ENCODE measurements around the gene CTNNA3.

CTNNA3 gene

DNA sequence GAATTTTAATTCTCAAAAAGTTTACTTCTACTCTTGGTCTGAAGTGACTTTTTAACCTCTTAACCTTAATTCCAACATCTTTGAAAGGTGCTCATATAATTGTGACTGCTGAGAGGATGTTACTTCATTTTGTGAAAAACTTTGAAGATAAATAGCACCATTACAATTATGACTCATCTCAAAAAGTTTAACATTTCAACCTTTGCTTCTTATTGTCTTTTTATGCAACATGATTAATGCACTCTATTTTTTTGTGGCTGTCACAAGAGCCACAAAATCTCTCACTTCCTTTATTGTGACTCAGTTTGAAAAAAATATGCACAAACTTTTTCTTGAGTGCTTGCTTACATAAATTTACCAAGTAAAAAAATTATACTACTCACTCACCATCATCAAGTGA is 387.1 kb downstream of the CTNNA3 start:
- no peak for DNase-seq

DNA sequence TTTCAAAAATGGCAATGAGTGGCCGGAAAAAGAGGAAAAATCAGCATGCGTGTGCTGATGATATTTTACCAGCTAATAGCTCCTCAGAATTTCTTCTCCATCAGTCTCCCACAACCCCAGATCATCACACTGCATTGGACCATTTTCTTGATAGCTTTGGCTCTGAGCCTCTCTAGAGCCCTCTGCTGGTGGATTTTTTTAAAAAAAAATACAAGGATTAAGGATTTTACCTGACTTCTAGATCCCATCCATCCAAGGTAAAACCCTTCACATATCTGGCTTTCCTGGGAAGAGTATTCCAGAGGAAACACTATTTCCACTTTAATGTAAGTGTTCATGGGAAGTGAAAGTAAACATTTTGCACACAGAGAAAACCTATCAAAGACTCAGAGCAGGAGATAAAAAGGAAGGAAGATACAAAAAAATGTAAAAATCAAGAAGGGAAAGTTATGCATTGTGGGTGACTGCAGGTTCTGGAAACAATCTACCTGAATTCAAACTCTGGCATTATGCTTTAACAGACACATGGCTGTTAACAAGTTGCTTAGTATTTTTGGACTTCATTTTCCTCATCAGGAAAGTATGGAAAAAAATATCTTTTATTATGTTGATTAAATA is 389.3 kb downstream of the CTNNA3 start:
- no peak for DNase-seq

DNA sequence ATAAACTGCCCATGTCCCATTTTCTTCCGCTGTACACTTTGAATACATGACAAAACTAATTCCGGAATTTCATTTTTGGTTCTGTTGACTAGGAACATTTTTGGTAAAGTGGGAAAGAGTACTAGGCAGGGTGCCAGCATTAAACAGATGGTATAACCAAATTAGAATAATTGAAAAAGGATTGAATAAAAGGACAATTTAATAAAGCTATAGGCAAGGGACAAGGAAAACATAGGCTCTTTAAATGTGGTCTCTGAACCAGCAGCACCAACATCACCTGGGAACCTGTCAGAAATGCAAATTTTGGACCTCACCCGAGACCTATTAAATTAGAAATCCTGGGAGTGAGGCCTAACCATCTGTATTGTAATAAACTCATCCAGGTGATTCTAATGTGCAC is 393.3 kb downstream of the CTNNA3 start:
- DNase-seq: no peak

DNA sequence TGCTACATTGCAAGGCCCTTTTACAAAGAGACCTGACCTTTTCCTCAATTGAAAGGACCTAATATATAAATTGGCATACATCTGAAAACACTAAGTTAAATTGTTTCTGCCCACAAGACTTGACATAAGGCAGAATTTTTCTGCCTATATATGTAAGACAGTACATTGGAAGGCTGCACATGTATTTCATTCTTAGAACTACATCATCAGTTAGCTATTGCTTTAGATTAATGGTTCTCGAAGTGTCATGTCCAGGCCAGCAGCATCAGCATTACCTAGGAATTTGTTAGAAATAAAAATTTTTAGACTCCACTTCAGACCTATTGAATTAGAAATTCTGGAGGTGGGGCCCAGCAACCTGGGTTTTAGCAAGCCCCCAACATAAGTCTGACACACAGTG is 396.2 kb downstream of the CTNNA3 start:
- DNase-seq: no peak

DNA sequence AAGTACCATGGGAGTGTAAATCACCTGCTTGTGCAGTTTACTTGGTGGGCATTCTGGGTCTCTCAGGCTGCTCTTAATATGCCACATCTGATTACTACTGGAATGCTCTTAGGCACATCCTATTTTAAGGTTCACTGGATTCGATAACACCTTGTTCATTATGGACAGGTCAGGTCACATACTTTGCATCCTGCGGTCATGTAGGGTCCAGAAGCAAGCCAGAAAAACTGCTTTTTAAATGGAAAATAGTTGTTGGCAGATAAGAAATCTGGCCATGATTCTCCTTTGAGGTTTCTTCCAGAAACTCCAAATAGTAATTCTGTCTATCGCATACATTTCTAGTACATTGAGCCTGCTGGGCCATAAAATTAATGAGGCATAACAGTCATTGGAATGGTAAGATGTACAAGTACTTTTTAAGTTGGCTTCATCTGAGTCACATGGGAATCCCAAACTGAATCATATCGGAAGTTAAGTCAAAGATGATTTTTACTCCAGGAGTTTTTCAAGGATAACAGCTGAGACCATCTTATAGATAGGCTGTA is 398.3 kb downstream of the CTNNA3 start:
- no peak for DNase-seq

DNA sequence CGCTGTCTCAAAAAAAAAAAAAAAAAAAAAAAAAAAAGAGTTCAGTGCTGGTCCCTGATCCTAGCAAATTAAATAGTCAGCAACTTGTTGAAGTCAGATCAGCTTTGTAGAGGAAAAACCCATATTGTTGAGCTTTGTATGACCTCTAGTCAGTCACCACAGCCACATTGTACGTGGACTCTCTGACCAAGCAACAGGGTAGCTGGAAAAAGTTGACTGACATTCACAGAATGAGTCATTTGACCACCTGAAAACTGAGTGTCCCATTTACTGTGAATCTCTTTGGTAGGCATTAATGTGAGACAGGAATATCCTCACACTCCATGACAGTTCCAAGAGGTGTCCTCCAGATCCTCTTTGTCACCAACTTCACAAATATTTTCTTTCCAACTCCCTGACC is 399.1 kb downstream of the CTNNA3 start:
- DNase-seq: no peak

DNA sequence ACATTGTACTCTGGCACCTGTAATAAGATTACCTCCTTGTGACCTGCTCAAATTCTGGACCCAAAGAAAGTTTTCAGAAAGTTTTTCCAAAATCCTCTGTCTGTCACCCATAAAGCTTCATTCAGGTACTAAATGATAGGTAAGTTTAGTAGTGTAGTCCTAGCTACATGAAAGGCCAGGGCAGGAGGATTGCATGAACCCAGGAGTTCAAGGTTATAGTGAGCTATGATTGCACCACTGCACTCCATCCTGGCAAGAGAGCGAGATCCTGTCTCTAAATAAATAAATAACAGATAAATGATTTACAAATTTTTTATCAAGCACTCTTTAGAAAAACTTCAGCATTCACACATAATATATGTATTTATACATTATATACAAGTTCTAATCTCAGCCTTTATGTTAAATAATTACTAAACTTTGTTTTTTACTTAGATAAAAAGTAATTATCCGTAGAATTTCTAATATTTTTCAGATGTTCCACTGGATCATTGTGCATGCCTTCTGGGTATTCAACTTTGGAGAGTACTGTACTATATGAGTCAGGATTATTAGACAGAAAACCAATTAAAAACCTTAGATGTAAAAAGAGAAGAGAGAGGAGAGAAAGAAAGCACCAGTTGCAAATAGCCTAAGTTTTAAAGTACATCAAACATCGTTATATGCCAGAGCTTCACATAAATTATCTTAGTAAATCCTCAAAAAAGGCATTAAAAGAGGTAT is 407.1 kb downstream of the CTNNA3 start:
- DNase-seq: no peak

DNA sequence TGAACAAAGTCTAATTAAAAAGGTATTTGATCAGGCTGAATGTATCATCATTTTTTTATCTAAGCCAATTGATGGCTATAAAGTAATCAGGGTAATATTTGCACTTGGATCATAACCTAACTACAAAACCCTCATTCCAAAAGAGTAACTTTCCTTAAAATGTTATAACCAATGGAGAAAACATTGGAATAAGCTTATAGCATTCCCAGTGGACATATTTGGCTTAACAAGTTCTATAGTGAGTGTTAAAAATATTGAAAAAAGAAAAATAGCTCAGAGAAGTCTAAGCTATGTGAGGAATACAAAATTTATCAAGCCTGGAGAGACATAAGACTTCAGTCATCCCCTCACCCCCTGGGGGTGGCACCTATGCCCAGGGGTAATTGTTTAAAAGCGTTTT is 411.4 kb downstream of the CTNNA3 start:
- no peak for DNase-seq

DNA sequence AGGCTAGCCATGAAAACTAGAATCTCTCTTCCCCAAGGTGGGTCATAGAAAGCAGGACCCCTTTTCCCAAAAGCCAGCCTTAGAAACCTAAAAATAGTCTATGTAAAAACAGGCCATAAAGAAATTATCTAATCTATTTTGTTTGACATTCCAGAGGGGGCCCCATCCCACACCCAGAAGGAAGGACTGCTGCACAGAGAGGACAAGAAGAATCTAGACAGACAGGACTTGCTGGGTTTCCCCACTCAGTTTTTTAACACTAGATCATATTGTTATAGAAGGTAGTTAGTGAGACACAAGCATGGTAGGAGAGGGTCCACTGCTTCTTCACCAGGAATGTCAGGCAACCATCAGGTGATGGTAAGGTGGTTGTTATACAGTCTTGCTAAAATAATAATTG is 413.1 kb downstream of the CTNNA3 start:
- no peak for DNase-seq

DNA sequence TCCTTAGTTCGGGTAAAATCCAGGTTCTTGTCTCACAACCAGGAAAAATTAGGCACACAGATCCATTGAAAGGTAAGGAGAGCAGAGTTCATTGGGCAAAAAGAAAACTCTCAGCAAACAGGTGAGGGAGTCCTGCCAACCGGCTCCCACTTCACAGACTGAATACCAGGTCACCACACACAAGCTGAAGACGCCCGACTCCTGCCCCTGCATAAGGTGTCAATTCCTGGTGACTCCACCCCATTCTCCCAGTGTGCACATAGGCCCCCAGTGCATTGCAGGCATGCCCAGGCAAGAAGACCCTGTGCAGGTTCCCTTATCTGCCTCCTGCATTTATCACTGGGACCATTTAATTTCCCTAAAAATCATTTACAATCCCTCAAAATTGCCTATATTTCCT is 415.6 kb downstream of the CTNNA3 start:
- no peak for DNase-seq

DNA sequence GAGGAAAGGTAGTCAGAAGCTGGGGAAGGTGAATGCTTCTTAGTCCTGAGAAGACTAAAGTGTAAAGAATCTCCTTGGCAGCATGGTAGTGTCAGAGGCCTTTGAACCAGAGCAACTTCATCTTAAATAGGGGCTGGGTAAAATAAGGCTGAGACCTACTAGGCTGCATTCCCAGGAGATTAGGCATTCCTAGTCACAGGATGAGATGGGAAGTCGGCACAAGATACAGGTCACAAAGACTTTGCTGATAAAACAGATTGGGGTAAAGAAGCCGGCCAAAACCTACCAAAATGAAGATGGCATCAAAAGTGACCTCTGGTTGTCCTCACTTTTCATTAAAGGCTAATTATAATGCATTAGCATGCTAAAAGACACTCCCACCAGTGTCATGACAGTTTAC is 418.6 kb downstream of the CTNNA3 start:
- DNase-seq: no peak

DNA sequence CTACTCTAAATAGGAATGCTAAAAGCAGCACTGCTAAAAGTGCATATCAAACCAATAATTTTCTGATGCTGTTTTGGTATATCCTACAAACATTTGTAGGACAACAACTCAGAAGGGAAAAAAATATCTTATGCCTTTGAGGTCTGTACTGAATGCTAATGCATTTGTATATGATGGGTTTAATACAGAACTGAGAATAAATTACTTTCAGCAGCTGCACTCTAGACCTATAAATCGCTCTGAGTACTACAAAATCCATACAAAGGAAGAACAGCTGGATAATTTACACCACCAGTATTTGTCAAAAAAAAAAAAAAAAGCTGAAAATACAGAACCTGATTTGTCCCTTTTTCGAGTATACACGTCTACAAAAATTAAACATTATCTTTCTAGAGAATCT is 426.2 kb downstream of the CTNNA3 start:
- DNase-seq: no peak

DNA sequence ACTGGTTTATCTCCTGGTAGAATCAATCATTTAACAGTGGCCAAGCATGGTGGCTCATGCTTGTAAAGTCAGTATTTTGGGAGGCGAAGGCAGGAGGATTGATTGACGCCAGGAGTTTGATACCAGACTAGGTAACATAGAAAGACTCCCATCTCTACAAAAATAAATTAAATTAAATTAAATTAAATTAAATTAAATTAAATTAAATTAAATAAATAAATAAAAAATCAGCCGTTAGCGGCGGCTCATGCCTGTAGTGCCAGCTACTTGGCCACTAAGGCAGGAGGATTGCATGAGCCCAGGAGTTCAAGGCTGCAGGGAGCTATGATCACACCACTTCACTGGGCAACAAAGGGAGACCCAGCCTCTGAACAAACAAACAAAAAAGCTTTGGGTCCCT is 427.8 kb downstream of the CTNNA3 start:
- DNase-seq: no peak

DNA sequence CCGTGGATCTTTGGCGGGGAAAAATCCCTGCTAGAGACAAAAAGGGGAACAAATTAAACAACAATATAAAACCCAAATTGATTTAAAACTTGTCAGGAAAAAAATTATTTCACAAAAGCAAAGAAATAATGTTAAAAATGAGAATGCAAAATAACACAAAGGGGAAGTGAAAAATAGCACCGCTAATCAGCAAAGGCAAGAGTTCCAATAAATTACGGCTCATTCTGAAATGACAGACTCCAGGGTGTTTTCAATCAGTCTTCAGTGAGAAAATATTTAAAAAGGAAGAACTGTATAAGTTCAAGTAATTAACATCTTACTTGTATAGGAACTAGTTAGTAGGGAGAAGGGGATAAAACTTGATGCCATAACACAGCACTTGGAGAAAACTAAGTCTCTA is 433.3 kb downstream of the CTNNA3 start:
- no peak for DNase-seq

DNA sequence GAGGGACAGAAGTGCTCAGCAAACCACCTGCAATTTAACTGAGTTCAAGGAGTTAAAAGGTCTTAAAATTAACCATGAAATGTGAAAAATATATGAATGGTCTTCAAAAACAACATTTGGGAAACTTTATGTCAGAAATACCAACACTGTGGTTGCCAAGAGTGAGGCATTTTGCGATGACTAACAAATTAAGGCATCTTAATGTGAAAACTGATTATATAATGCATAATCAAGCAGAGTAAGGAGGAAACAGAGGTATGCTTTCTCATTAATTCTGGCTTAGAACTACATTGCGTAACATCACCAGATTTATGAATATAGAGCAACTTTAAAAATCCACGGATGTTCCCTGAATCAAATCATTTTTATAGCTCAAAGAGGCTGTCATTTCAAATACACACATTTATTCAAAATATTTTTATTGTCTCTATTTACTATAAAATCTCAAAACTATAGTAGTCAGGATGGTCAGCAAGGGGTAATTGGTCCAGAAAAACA is 434.6 kb downstream of the CTNNA3 start:
- DNase-seq: no peak

DNA sequence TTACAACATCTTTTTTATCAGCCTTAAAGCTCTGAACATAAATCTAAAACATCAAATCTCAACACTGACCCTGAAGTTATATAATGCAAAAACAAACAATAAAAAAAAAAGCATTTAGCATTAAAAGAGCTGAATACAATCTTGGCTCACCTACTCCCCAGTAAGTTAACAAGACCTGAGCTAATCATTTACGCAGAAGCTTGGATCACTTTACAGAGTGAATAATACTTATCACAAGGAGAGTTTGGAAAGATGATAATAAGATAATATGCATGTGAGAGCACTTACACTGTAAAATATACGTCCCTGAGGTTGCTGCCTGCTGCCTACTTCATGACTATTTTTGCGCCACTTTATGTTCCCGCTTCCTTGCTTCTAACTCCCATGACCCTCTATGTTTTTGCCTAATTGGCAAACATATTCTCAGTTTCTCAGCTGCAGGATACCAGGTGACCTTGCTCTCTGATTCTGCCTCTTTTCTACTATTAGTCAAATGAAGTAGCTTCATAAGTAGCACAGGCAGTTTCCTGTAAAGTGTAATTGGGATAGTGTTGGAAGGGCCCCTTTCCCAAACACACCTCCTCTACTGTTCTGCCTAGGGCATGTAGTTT is 436.6 kb downstream of the CTNNA3 start:
- no peak for DNase-seq

DNA sequence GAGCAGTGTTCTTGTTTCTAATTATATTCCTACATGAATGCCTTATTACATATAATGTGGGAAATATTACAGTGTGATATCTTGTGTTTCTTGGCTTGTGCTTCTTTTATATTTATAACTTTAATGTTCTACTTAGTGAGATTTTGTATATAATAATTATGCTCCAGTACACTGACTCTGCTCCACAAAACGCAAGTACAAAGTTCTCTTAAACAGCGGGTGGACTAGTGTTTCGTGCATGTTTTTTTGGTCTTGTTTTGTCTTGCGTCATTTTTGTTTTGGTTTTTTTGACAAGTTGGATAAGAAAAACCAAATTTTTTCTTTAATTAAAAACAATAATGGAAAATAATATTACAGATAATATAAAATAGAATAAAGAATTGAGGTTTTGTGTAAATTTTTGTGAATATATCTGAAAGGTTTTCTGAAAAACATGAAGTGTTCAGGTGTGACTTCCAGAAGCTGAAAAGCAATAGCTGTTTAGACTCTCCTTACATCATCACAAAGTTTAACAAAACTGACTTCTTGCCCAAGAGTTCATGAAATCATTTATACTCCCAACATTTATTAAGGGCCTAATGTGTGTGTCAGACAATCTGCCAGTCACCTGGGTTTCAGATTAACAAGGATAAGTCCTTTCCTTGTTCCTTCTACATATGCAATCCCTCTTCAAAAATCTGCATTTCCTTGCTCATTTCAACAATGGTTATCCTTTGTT is 438.4 kb downstream of the CTNNA3 start:
- no peak for DNase-seq

DNA sequence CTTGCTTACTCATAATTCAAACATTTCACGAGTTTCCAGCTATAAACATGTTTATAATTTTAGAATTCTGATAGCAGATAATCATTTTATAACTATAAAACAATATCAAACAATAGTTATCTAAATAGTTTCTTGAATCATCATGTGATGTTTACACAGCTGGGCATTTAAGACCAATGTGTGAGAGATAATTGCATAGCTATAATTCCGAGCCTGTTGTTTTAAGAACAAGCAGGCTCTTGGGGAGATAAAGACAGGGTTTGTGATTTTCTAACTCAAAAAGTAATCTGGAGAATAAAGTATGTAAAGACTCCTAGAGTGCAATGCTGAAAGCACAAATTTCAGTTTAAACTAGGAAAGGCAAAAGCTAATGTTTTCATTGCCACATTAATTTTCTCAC is 439.0 kb downstream of the CTNNA3 start:
- no peak for DNase-seq

DNA sequence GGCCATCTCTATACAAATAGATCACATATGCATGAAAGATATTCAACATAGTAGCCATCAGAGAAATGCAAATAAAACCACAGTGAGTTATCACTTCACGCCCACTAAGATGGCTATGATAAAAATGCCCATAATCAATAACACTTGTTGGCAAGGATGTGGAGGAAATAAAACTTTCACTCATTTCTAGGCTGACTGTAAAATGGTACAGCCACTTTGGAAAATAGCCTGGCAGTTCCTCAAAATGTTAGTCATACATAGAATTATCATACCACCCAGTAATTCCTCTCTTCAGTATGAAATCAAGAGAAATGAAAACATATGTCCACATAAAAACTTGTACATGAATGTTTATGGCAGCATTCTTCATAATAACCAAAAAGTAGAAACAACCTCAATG is 445.3 kb downstream of the CTNNA3 start:
- DNase-seq: no peak

DNA sequence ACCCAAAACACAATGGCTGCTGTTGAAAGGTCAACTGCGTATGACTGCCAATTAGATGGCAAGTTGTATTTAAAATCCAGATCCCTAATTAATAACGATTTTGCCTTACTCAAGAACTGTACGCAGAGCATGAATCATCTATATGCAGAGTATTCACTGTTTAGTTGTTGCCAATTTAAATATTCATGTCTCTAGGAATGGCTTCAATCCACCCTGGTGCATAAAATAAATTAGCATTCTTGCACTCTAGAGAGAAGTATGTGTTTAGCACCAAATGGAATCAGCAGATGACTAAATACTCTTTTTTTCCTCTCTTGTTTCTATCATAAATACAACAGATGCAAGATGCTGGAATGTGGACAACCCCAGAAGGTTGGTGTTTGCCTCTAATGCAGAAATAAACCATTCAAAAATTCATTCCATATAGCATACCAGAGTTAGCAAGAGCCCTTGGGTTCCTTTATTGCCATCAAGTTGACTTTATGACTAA is 449.9 kb downstream of the CTNNA3 start:
- no peak for DNase-seq

DNA sequence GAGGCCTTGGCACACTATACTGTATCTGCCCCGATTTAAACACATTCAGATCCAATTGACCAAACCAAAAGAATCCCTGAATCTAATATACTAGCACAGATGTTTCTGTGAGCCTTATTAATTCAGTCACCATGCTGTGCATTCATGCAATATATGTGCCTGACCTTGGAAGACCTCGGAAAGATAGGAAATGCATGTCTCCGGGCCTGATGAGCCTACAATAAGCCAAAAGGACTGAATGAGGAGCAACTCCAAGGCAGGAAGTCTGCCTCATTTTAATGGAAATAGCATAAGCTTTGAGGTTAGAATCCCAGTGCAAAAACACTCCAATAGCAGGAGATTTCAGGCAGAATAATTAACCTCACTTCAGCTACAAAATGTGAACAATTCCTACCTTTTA is 453.5 kb downstream of the CTNNA3 start:
- DNase-seq: no peak

DNA sequence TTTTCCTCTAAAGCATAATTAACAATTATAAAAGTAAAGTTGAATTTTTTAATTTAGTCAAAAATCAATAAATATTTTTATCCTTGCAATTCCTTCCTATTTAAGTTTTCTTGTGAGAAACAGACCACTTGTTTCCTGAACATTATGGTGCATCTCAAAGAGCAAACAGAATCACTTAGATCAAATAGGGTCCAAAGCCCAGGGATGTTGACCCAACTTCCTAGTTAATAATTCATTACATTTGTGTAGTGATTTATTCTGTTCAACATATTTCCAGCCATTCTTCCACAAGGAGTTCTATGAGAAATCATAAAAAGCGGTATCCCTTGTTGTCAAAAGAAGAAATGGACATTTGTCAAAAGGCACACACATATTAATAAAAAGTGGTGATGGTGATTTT is 454.5 kb downstream of the CTNNA3 start:
- DNase-seq: no peak

DNA sequence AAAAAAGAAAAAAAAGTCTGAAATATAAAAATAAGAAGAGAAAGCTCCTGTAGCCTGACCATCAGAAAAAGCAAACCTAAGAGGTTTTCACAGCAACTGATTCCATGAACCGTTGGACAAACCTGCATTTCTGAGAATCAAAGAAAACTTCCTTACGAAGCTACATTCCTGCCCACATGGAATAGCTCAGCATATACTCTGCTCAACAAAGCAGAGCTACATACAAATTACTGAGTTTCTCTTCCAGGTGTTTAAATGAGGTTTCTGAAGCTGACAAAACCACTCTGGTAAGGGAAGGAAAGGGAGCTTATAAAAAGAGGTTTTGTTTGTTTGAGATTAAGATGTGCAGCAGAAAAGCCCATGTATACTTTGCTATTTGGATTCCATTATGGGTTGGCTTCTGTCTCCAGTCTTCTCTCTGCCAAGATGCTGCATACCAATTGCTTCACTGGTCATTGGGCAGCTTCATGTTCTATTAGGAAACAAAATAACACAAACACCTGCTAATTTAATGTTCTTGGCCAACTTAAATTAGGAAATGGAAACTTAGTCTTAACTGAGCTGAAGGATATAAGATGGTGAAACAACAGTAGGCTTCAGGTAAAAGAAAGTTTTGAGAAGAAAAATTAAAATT is 456.0 kb downstream of the CTNNA3 start:
- DNase-seq: no peak

All from cortex of kidney (tissue), 1 donor.